GM12875 (cell line): ENCODE results near the gene GID4.

ENCODE experiments used
- H3K4me3 ChIP-seq: one replicate; pipeline ENCODE4 v1.5.1; 2011; ENCODE audit warnings: low read depth, low read length, control low read depth
- CTCF ChIP-seq: IDR thresholded peaks from 2 replicates; pipeline ENCODE4 v1.5.1; 2011; ENCODE audit warnings: low read depth, mild to moderate bottlenecking, control low read depth, inconsistent platforms, low read length, moderate library complexity, borderline replicate concordance; ENCODE audit not compliant: insufficient read depth

The GID4 gene

DNA sequence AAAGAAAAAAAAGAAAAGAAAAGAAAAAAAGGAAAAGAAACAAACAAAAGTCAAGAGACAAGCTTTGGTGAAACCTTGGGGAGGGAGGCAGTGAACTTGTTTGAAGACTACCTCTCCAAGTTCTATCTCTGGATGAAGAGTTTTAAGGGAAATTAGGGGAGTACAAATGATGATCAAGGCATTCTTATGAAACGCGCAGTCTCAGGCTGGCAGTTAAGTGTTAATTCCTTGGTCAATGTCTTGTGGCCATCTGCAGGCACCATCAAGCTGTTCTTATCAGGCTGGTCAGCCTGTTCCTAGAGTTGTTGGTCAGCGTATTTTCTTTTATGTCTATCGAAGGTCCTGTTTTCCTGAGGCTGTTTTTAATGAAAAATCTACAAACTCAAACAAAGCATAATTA is 40.3 kb downstream of the GID4 start:
- TF ChIP-seq CTCF = no peak
- no peak overlapping the region for H3K4me3 ChIP-seq

DNA sequence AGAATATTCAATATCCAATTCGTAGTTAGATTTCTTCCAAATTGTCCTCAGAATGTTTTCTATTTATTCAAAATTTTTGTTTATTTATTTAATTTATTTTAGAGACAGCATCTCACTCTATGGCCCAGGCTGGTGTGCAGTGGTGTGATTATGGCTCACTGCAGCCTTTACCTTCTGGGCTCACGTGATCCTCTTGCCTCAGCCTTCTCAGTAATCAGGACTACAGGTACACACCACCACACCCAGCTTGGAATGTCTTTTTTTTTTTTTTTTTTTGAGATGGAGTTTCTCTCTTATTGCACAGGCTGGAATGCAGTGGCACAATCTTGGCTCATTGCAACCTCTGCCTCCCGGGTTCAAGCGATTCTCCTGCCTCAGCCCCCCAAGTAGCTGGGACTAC is 45.0 kb downstream of the GID4 start:
- TF ChIP-seq CTCF = no peak
- H3K4me3 ChIP-seq = no peak overlapping the region

- peak within 1 kb of the TSS; percentile 86 for H3K4me3 ChIP-seq
- no peak for TF ChIP-seq CTCF
Observed at GRCh38 chr17:18087610-18088491, 48.6 kb downstream of the GID4 start, which contains the start of gene DRG2. Gene DRG2 (plus strand): TSS chr17:18087948. CDS start chr17:18088024, 76 bp downstream.

GRCh38 chr17:18089613-18090012 is 50.4 kb downstream of the GID4 start:
- no peak for TF ChIP-seq CTCF
- no peak overlapping the region for H3K4me3 ChIP-seq

GRCh38 chr17:18093616-18094408 is 54.6 kb downstream of the GID4 start:
- no peak overlapping the region for H3K4me3 ChIP-seq
- TF ChIP-seq CTCF = peak; percentile 18; the same call in 1 of the 2 replicates

- H3K4me3 ChIP-seq = no peak overlapping the region
- TF ChIP-seq CTCF = no peak
Observed at GRCh38 chr17:18094409-18094807, 55.2 kb downstream of the GID4 start.
